ENCODE data around the gene RAP1A.
"Not testable (repeated sequence)": the region's sequence is repeated elsewhere in the genome, so short reads cannot be mapped to it uniquely, and the experiment has no call there.

- not testable (repeated sequence) for TF ChIP-seq POLR2A (IDR thresholded peaks at IDR 0.05; ENCODE audit: extremely low read depth, insufficient read length); CTCF (IDR thresholded peaks at IDR 0.05; ENCODE audit: low read depth, low read length)
Observed at GRCh38 chr1:111685293-111686153, 65.9 kb downstream of the RAP1A start.

Measured in NB4 (cell line).